SK-N-SH treated with all-trans-retinoic acid at 6 μM for 48 hours (cell line): ENCODE measurements around the gene SYCP2.

Experiments
- ATAC-seq: fragments of 200-7000 bp; cut with Tn5 transposase; 3 replicates; pipeline ENCODE4 v1.9.1; 2020; ENCODE audit warnings: mild to moderate bottlenecking, moderate library complexity
- ARNTL ChIP-seq: fragments of 450-650 bp; formaldehyde crosslinking; IDR thresholded peaks from 2 replicates; pipeline ENCODE4 v1.5.0; 2020; ENCODE audit warnings: low read depth, mild to moderate bottlenecking, moderate library complexity, borderline replicate concordance
- BACH2 ChIP-seq: fragments of 250-450 bp; sonication (Bioruptor Pico); IDR thresholded peaks from 2 replicates; pipeline ENCODE4 v1.9.0; 2021; ENCODE audit warnings: mild to moderate bottlenecking, borderline replicate concordance
- CSRNP3 ChIP-seq: fragments of 250-450 bp; sonication (Bioruptor Pico); IDR thresholded peaks from 2 replicates; pipeline ENCODE4 v1.5.1; 2021; ENCODE audit warnings: mild to moderate bottlenecking, moderate library complexity
- ESRRG ChIP-seq: fragments of 250-450 bp; sonication (Bioruptor Pico); IDR thresholded peaks from 2 replicates; pipeline ENCODE4 v1.6.1; 2021; ENCODE audit warnings: mild to moderate bottlenecking
- GLIS3 ChIP-seq: fragments of 250-450 bp; sonication (Bioruptor Pico); IDR thresholded peaks from 2 replicates; pipeline ENCODE4 v1.5.0; 2020; ENCODE audit warnings: mild to moderate bottlenecking, moderate library complexity
- ISL1 ChIP-seq: fragments of 250-450 bp; sonication (Bioruptor Pico); IDR thresholded peaks from 2 replicates; pipeline ENCODE4 v2.1.2; 2022; ENCODE audit warnings: mild to moderate bottlenecking, moderate library complexity
- OSR1 ChIP-seq: fragments of 250-450 bp; sonication (Bioruptor Pico); IDR thresholded peaks from 2 replicates; pipeline ENCODE4 v1.8.0; 2022; ENCODE audit warnings: moderate library complexity, mild to moderate bottlenecking, inconsistent platforms
- PPARA ChIP-seq: fragments of 250-450 bp; sonication (Bioruptor Pico); IDR thresholded peaks from 2 replicates; pipeline ENCODE4 v1.5.0; 2020; ENCODE audit warnings: mild to moderate bottlenecking, borderline replicate concordance
- RARB ChIP-seq: fragments of 250-450 bp; sonication (Bioruptor Pico); IDR thresholded peaks from 2 replicates; pipeline ENCODE4 v1.8.0; 2021; ENCODE audit warnings: mild to moderate bottlenecking, moderate library complexity
- SNAI2 ChIP-seq: fragments of 250-450 bp; sonication (Bioruptor Pico); IDR thresholded peaks from 2 replicates; pipeline ENCODE4 v1.5.0; 2020; ENCODE audit warnings: mild to moderate bottlenecking, moderate library complexity
- TCF4 ChIP-seq: fragments of 250-450 bp; sonication (Bioruptor Pico); IDR thresholded peaks from 2 replicates; pipeline ENCODE4 v1.8.0; 2021; ENCODE audit warnings: mild to moderate bottlenecking, moderate library complexity, borderline replicate concordance
- ZC3H10 ChIP-seq: fragments of 250-450 bp; sonication (Bioruptor Pico); IDR thresholded peaks from 2 replicates; pipeline ENCODE4 v1.5.1; 2021; ENCODE audit warnings: mild to moderate bottlenecking, moderate library complexity
- ZFP3 ChIP-seq: fragments of 250-450 bp; sonication (Bioruptor Pico); IDR thresholded peaks from 2 replicates; pipeline ENCODE4 v1.5.0; 2020; ENCODE audit warnings: mild to moderate bottlenecking, moderate library complexity
- ZFP30 ChIP-seq: fragments of 450-650 bp; formaldehyde crosslinking; IDR thresholded peaks from 2 replicates; pipeline ENCODE4 v1.5.0; 2022; ENCODE audit warnings: mild to moderate bottlenecking, moderate library complexity
- ZNF565 ChIP-seq: fragments of 450-650 bp; formaldehyde crosslinking; conservative IDR thresholded peaks from 2 replicates; pipeline ENCODE4 v1.5.0; 2020; ENCODE audit warnings: low read depth, mild to moderate bottlenecking, moderate library complexity
- ZNF70 ChIP-seq: fragments of 450-650 bp; formaldehyde crosslinking; IDR thresholded peaks from 2 replicates; pipeline ENCODE4 v1.5.0; 2020; ENCODE audit warnings: mild to moderate bottlenecking, moderate library complexity
- TF ChIP-seq, protein P1 (sequence below): fragments of 250-450 bp; sonication (Bioruptor Pico); IDR thresholded peaks from 2 replicates; pipeline ENCODE4 v1.8.0; 2021; ENCODE audit warnings: low read depth, mild to moderate bottlenecking, moderate library complexity, borderline replicate concordance
- TF ChIP-seq, protein P2 (sequence below): fragments of 250-450 bp; sonication (Bioruptor Pico); IDR thresholded peaks from 2 replicates; pipeline ENCODE4 v1.8.0; 2020; ENCODE audit warnings: mild to moderate bottlenecking, moderate library complexity, borderline replicate concordance

SYCP2 gene

DNA sequence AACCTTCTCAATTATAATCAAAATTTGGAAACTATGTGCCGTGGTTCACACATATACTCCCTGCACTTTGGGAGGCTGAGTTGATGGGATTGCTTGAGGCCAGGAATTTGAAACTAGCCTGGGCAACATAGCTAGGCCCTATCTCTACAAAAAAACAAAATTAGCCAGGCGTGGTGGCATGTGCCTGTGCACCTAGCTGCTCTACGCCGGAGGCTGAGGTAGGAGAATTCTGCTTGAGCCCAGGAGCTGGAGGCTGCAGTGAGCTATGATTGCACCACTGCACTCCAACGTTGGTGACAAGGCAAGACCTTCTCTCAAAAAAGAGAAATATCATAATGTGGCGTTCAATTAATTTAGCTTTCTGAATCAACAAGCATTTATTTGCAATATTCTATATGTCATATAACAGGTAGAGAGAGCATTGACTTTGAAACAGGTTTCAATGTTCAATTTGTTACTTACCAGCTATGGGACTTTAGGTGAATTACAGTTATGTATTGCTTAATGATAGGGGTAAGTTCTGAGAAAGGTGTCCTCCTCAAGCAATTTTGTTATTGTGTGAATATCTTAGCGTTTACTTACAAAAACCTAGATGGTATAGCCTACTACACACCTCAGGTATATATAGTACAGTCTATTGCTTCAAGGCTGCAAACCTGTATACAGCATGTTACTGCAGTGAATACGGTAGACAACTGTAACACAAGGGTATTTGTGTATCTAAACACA lies 2.2 kb upstream of the SYCP2 start (continued):
- TF ChIP-seq ARNTL (CRISPR knock-in tag) (no peak), PPARA (no peak), RARB (CRISPR knock-in tag) (no peak), ZNF70 (CRISPR knock-in tag) (no peak)

GRCh38 chr20:59933849-59934585 lies 580 bp upstream of the SYCP2 start:
- peak; percentile 98 for ATAC-seq
- TF ChIP-seq BACH2 (CRISPR knock-in tag) (no peak), ZC3H10 (no peak), SNAI2 (no peak), ESRRG (CRISPR knock-in tag) (no peak), RARB (CRISPR knock-in tag) (no peak), PPARA (no peak), GLIS3 (CRISPR knock-in tag) (no peak), ZFP30 (no peak), ZNF565 (CRISPR knock-in tag) (no peak), ISL1 (no peak), ARNTL (CRISPR knock-in tag) (no peak)
- TF ChIP-seq, protein P1, sequence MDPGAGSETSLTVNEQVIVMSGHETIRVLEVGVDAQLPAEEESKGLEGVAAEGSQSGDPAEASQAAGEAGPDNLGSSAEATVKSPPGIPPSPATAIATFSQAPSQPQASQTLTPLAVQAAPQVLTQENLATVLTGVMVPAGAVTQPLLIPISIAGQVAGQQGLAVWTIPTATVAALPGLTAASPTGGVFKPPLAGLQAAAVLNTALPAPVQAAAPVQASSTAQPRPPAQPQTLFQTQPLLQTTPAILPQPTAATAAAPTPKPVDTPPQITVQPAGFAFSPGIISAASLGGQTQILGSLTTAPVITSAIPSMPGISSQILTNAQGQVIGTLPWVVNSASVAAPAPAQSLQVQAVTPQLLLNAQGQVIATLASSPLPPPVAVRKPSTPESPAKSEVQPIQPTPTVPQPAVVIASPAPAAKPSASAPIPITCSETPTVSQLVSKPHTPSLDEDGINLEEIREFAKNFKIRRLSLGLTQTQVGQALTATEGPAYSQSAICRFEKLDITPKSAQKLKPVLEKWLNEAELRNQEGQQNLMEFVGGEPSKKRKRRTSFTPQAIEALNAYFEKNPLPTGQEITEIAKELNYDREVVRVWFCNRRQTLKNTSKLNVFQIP (CRISPR knock-in tag): no peak
- TF ChIP-seq, protein P2, sequence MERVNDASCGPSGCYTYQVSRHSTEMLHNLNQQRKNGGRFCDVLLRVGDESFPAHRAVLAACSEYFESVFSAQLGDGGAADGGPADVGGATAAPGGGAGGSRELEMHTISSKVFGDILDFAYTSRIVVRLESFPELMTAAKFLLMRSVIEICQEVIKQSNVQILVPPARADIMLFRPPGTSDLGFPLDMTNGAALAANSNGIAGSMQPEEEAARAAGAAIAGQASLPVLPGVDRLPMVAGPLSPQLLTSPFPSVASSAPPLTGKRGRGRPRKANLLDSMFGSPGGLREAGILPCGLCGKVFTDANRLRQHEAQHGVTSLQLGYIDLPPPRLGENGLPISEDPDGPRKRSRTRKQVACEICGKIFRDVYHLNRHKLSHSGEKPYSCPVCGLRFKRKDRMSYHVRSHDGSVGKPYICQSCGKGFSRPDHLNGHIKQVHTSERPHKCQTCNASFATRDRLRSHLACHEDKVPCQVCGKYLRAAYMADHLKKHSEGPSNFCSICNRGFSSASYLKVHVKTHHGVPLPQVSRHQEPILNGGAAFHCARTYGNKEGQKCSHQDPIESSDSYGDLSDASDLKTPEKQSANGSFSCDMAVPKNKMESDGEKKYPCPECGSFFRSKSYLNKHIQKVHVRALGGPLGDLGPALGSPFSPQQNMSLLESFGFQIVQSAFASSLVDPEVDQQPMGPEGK (CRISPR knock-in tag): no peak

DNA sequence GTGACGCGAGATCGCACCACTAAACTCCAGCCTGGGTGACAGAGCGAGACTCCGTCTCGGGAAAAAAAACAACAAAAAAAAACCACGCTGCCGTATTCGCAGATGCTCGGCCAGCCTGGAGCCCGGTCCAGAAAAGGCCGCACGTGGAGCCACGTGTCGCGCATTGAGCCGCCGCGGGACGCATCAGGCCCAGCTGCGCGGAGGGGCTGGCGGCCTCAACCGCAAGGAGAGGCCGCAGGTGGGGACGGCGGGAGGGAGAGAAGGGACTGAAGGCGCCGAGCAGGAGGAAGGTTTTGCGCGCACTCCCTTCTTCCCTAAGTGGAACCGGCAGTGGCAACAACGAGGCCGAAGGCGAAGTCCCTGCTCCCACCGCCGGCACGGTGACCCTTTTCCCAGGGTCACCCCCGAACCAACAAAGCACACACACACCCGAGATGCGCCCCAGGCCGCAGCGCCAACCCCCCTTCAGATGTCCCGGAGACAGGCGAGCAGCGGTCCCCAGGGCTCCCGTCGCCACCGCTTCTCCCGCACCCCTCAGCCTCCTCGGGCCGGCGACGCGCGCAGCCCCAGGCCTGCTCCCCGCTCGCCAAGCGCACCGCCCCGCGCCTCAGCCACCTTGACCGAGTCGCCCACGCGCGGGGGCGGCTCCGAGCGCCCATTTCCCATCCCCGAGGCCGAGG lies 681 bp downstream of the SYCP2 start:
- TF ChIP-seq BACH2 (CRISPR knock-in tag) (no peak), ZNF70 (CRISPR knock-in tag) (no peak), ESRRG (CRISPR knock-in tag) (no peak)
- no peak for ATAC-seq

DNA sequence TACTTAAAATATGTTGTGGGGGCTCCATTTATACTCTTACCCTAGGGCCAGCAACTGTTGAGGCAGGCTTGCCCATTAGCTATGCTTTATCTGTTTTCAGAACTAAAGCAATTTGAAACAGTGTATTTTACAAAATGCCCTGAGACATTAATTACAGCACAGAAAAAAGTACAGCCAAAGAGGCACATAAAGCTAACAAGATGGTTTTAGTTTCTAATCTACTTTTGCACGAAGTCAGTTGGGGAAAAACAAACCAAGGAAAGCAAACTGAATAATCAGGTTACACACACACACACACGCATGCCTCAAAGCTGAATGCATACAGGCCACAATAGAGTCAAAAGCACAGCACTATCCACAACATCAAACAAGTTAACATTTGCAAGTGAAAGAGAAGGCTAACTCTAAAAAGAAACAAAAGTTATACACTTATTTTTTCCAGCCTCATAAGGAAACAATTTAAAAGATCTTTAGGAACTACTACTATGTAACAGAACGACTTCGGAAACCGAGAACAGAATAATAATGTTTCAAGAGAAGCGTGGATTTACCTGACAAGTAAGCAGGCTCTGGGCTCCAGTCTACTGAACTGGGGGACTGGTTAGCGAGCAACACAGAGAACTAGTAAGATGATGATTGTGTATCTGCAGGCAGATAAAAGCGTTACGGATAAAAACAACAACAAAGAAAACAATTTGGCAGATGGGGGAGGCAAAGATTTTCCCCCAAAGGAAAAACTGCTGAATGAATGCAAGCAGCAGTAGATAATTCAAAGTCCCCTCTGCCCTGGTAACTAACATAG lies 1.7 kb downstream of the SYCP2 start:
- no peak for ATAC-seq
- no peak for TF ChIP-seq OSR1
- no peak for TF ChIP-seq CSRNP3 (CRISPR knock-in tag)
- TF ChIP-seq, protein P2 (CRISPR knock-in tag): no peak
- TF ChIP-seq TCF4 (CRISPR knock-in tag): no peak
- TF ChIP-seq ZNF565 (CRISPR knock-in tag): no peak
- TF ChIP-seq BACH2 (CRISPR knock-in tag): no peak
- TF ChIP-seq RARB (CRISPR knock-in tag): no peak
- TF ChIP-seq, protein P1 (CRISPR knock-in tag): no peak
- TF ChIP-seq ZFP3 (CRISPR knock-in tag): no peak
- TF ChIP-seq ISL1: no peak
- TF ChIP-seq GLIS3 (CRISPR knock-in tag): no peak
- TF ChIP-seq ARNTL (CRISPR knock-in tag): no peak
- no peak for TF ChIP-seq ZNF70 (CRISPR knock-in tag)
- no peak for TF ChIP-seq SNAI2
- no peak for TF ChIP-seq PPARA
